Liver (tissue), 3 donors: ENCODE results near the gene RPS6KA2.

Source experiments
- ATF3 ChIP-seq: IDR thresholded peaks from 2 replicates; pipeline ENCODE4 v1.6.1; 2016; ENCODE audit warnings: antibody characterized with exemption
- CTCF ChIP-seq: fragments of 150-350 bp; IDR thresholded peaks from 2 replicates; pipeline ENCODE4 v1.5.1; 2017; ENCODE audit warnings: improper control_type of control experiment, low read depth, low read length; ENCODE audit not compliant: missing input control
- EGR1 ChIP-seq, 2 donors: IDR thresholded peaks; 2 replicates each; pipeline ENCODE4 v1.6.1; 2016 to 2018; ENCODE audit warnings: antibody characterized with exemption in 2 of 2, low read depth in 2 of 2
- RAD21 ChIP-seq, 2 donors: IDR thresholded peaks; 2 replicates each; pipeline ENCODE4 v1.6.1; 2016; ENCODE audit warnings: antibody characterized with exemption in 2 of 2, mild to moderate bottlenecking in 2 of 2
- YY1 ChIP-seq: IDR thresholded peaks from 2 replicates; pipeline ENCODE4 v1.6.1; 2016; ENCODE audit warnings: antibody characterized with exemption, mild to moderate bottlenecking
- TF ChIP-seq, protein P1 (sequence below): IDR thresholded peaks from 2 replicates; pipeline ENCODE4 v1.6.1; 2016; ENCODE audit warnings: antibody characterized with exemption, mild to moderate bottlenecking
- donor health status: healthy.
- donor health status: healthy.

DNA sequence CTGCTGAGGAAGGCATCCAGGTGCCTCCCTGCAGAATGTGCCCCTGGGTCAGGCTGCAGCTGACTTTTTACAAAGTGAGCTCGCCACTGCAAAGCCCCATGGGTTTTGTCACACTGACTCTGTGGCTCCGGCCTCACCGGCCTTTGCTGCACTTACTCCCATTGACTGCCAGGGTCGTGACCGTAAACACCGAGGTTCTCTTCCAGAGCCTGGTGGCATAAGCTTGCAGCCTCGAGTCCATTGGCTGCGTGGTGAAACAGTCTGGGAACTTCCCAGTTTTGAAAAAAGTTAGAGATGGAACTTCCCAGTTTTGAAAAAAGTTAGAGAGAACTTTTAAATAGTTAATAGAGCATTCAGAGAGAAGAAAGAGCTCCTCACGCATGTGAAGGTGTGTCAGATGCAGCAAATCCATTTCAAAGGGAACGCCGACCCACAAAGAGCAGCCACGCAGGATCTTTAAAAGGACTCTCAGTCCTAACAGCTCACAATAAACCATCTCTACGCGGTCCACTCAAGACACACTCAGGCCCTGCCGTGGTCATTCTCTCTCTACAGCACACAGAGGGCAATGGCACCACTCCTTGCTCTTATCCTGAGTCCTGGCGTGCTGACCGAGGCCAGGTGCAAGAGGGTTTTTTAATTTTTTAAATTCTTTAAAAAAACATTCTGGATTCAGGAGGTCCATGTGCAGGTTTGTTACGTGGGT, 53.4 kb downstream of the RPS6KA2 start:
- TF ChIP-seq CTCF = no peak
- no peak for TF ChIP-seq EGR1 (IDR thresholded peaks at IDR 0.05; ENCODE audit: low read depth in 2 of 2)
- no peak for TF ChIP-seq ATF3
- TF ChIP-seq, protein P1, sequence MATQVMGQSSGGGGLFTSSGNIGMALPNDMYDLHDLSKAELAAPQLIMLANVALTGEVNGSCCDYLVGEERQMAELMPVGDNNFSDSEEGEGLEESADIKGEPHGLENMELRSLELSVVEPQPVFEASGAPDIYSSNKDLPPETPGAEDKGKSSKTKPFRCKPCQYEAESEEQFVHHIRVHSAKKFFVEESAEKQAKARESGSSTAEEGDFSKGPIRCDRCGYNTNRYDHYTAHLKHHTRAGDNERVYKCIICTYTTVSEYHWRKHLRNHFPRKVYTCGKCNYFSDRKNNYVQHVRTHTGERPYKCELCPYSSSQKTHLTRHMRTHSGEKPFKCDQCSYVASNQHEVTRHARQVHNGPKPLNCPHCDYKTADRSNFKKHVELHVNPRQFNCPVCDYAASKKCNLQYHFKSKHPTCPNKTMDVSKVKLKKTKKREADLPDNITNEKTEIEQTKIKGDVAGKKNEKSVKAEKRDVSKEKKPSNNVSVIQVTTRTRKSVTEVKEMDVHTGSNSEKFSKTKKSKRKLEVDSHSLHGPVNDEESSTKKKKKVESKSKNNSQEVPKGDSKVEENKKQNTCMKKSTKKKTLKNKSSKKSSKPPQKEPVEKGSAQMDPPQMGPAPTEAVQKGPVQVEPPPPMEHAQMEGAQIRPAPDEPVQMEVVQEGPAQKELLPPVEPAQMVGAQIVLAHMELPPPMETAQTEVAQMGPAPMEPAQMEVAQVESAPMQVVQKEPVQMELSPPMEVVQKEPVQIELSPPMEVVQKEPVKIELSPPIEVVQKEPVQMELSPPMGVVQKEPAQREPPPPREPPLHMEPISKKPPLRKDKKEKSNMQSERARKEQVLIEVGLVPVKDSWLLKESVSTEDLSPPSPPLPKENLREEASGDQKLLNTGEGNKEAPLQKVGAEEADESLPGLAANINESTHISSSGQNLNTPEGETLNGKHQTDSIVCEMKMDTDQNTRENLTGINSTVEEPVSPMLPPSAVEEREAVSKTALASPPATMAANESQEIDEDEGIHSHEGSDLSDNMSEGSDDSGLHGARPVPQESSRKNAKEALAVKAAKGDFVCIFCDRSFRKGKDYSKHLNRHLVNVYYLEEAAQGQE = no peak
- TF ChIP-seq RAD21 (IDR thresholded peaks at IDR 0.05) = no peak
- TF ChIP-seq YY1 = no peak
